Left lung (tissue), 10 donors: ENCODE data around the gene DUS3L. TPM values are rescaled to one million over a fixed set of nuclear protein-coding genes. Genes with fewer than 3 reads are reported as not detected.

Experiments used
- ATAC-seq: fragments of 200-7000 bp; cut with Tn5 transposase; one replicate; pipeline ENCODE4 v1.9.1; 2020; ENCODE audit warnings: moderate library complexity
- DNase-seq, 4 donors: peaks; one replicate each; pipeline ENCODE4 v3.0.0-alpha.2; 2013 to 2020
- H3K27ac ChIP-seq, 2 donors: fragments of 200-600 bp; sonication (generic) in 1 of 2; one replicate each; pipeline versions ENCODE4 v1.5.0 to v1.8.0; 2020 to 2021
- H3K27me3 ChIP-seq, 2 donors: fragments of 200-600 bp; sonication (generic) in 1 of 2; one replicate each; pipeline versions ENCODE4 v1.5.0 to v1.8.0; 2020 to 2021
- H3K36me3 ChIP-seq, 2 donors: fragments of 200-600 bp; sonication (generic) in 1 of 2; one replicate each; pipeline versions ENCODE4 v1.5.0 to v1.8.0; 2020 to 2021
- H3K4me1 ChIP-seq, 2 donors: fragments of 200-600 bp; one replicate each; pipeline ENCODE4 v1.8.0; 2021
- H3K4me3 ChIP-seq, 2 donors: fragments of 200-600 bp; sonication (generic) in 1 of 2; one replicate each; pipeline versions ENCODE4 v1.5.0 to v1.8.0; 2020 to 2021; ENCODE audit warnings: mild to moderate bottlenecking in 1 of 2
- H3K9me3 ChIP-seq, 2 donors: fragments of 200-600 bp; sonication (generic) in 1 of 2; one replicate each; pipeline versions ENCODE4 v1.5.0 to v1.8.0; 2020 to 2021
- intact Hi-C, 2 donors: fragments of 100-400 bp; cut with DNase I; formaldehyde crosslinking; loops; one replicate each; pipeline versions ENCODE4 v1.11.2 to v1.14.2; 2022
- polyA plus RNA-seq, 6 donors: library from polyadenylated mRNA; unstranded; fragments of 120-200 nt; gene quantifications; one replicate each; pipeline ENCODE4 v1.2.1, GENCODE V29; 2013; ENCODE audit not compliant: insufficient read length in 6 of 6
- total RNA-seq, 2 donors: library from RNA; stranded (reverse); fragmentation: NEBNext Ultra II Directional; extraction: Animal tissue kit (Norgen Biotek cat#: 25700); gene quantifications; one replicate each; pipeline ENCODE4 v1.2.1, GENCODE V29; 2021
- TF ChIP-seq, protein P1 (sequence below), 2 donors: fragments of 200-600 bp; sonication (generic) in 1 of 2; IDR thresholded peaks; one replicate each; pipeline versions ENCODE4 v1.5.0 to v1.8.0; 2021; ENCODE audit warnings: antibody characterized with exemption in 2 of 2
- donor health status: DM: no; HTN: yes; CAD: no.
- donor health status: DM: no; HTN: no; CAD: no.

DUS3L gene
- total and polyA plus RNA-seq, 8 donors: 15.8 to 38.4 (median 24.9) TPM

DNA sequence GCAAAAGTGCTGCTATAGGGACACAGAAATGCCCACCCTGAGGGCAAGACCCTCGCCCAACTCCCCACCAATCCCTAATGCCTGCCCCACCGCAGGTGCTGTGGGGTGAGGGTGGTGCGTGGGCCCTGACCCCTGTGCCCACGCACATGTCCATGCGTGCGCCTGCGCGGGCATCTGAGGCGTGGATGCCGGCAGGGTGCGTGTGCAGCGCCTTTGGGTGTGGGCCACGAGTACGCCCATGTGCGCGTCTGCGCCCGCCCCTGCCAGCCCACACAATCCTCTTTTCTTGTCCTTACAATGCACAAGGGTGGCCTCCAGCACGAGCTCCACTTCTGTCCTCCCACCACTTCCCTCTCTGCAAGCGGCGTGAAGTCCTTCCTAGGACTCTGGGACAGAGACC lies 34.2 kb upstream of the DUS3L start:
- Histone ChIP-seq H3K36me3 (no peaks in the 10 kb centered on the region), H3K4me3 (no peak overlapping the region), H3K4me1 (peaks cover 0 to 29% of the 10 kb centered on the region in 2 donors), H3K27me3 (peaks cover 0 to 69% of the 10 kb centered on the region in 2 donors), H3K27ac (no peak overlapping the region), H3K9me3 (no peaks in the 10 kb centered on the region)
- DNase-seq: no peak
- ATAC-seq: no peak
- intact Hi-C loops: no loop called here
- TF ChIP-seq, protein P1, sequence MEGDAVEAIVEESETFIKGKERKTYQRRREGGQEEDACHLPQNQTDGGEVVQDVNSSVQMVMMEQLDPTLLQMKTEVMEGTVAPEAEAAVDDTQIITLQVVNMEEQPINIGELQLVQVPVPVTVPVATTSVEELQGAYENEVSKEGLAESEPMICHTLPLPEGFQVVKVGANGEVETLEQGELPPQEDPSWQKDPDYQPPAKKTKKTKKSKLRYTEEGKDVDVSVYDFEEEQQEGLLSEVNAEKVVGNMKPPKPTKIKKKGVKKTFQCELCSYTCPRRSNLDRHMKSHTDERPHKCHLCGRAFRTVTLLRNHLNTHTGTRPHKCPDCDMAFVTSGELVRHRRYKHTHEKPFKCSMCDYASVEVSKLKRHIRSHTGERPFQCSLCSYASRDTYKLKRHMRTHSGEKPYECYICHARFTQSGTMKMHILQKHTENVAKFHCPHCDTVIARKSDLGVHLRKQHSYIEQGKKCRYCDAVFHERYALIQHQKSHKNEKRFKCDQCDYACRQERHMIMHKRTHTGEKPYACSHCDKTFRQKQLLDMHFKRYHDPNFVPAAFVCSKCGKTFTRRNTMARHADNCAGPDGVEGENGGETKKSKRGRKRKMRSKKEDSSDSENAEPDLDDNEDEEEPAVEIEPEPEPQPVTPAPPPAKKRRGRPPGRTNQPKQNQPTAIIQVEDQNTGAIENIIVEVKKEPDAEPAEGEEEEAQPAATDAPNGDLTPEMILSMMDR (IDR thresholded peaks at IDR 0.05): no peak

DNA sequence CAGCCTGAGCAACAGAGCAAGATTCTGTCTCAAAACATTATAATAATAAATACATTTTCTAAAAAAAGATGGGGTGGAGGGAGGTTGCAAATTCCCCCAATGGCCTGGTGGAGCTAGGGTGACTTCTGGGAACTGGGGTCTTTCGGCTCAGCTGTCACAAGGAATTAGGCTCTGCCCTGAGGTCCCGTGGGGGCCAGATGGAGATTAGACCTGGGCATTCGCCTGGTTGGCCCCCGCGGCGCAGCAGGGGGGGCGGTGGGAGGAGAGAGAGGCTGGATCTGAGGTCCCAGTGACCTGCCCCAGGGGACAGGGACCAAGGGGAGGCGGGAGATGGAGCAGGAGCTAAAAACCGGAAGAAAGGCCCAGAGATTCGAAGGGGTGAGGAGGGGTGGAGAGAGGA lies 33.8 kb upstream of the DUS3L start:
- intact Hi-C loops: no loop called here
- no peak for ATAC-seq

DNA sequence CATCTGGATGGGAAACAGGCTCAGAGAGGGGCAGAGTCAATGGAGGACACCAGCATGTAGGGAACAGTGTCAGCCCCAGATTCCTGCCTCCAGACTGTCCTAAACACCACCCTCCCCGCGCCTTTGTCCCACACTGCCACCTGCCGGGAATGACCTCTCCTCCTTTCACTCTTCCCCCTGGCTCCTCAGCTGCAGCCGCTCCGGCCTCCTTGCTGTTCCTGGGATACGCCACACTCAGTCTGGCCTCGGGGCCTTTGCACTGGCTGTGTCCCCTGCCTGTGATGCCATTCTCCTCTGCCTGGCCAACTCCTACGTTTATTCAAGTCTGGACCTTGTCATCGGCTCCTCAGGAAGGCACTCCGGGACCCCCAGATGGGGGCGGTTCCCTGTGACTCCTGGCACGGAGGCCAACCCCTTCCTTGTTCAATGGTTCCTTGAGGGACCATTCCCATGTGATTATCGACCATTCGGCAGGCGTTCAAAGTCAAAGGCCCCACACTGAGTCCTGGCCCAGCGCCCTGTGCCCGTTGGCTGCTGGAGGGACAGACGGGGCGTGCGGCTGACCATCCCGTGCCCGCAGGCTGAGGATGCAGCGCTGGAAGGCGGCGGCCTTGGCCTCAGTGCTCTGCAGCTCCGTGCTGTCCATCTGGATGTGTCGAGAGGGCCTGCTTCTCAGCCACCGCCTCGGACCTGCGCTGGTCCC lies 32.8 kb upstream of the DUS3L start:
- intact Hi-C loops: no loop called here

More for the DNA sequence above, 33.8 kb upstream of the DUS3L start:
- TF ChIP-seq, protein P1 (IDR thresholded peaks at IDR 0.05): no peak
- Histone ChIP-seq H3K9me3 (no peaks in the 10 kb centered on the region), H3K27me3 (peaks cover 0 to 65% of the 10 kb centered on the region in 2 donors), H3K36me3 (no peaks in the 10 kb centered on the region), H3K4me1 (peaks cover 0 to 29% of the 10 kb centered on the region in 2 donors), H3K27ac (no peak overlapping the region), H3K4me3 (no peak overlapping the region)
- DNase-seq: no peak

DNA sequence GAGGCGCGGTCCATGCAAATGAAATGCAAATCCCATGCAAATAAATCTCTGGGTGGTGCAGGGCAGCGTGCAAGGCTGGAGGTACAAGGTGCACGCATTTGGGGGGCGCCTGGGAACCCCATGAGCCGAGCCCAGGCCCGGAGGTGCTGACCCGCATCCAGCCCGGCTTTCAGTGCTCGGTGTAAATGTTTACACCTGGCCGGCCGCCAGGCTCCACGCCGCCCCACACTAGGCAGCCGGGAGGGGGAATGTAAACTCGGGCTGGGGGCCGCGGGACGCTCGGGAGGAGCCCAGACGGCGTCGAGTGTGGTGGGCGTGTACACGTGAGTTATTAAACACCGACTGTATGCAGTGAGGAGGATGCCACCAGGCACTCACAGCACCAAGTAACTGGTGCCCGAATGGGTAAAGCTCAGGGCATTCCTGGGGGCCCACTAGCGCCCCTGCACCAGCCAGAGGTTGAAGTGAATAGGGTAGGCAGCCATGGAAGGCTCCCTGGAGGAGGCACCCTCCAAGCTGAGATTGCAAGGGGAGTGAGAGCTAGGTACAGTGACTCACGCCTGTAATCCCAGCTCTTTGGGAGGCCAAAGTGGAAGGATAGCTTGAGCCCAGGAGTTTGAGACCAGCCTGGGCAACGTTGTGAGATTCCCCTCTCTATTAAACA lies 31.4 kb upstream of the DUS3L start:
- peaks cover 0 to 9% of the 10 kb centered on the region in 2 donors for H3K4me1 ChIP-seq
- DNase-seq (no peak), ATAC-seq (no peak)
- no peaks in the 10 kb centered on the region for H3K36me3 ChIP-seq
- intact Hi-C loops: no loop called here
- H3K9me3 ChIP-seq: no peaks in the 10 kb centered on the region
- H3K27me3 ChIP-seq: peaks cover 0 to 41% of the 10 kb centered on the region in 2 donors
- TF ChIP-seq, protein P1 (IDR thresholded peaks at IDR 0.05): no peak
- no peak overlapping the region for H3K4me3 ChIP-seq
- no peak overlapping the region for H3K27ac ChIP-seq

More for the DNA sequence above, 32.8 kb upstream of the DUS3L start:
- peaks cover 0 to 20% of the 10 kb centered on the region in 2 donors for H3K4me1 ChIP-seq
- TF ChIP-seq, protein P1 (IDR thresholded peaks at IDR 0.05): no peak
- H3K27ac ChIP-seq: no peak overlapping the region
- peaks cover 0 to 54% of the 10 kb centered on the region in 2 donors for H3K27me3 ChIP-seq
- H3K4me3 ChIP-seq: no peak overlapping the region
- H3K36me3 ChIP-seq: no peaks in the 10 kb centered on the region
- no peaks in the 10 kb centered on the region for H3K9me3 ChIP-seq
- DNase-seq (no peak), ATAC-seq (no peak)

DNA sequence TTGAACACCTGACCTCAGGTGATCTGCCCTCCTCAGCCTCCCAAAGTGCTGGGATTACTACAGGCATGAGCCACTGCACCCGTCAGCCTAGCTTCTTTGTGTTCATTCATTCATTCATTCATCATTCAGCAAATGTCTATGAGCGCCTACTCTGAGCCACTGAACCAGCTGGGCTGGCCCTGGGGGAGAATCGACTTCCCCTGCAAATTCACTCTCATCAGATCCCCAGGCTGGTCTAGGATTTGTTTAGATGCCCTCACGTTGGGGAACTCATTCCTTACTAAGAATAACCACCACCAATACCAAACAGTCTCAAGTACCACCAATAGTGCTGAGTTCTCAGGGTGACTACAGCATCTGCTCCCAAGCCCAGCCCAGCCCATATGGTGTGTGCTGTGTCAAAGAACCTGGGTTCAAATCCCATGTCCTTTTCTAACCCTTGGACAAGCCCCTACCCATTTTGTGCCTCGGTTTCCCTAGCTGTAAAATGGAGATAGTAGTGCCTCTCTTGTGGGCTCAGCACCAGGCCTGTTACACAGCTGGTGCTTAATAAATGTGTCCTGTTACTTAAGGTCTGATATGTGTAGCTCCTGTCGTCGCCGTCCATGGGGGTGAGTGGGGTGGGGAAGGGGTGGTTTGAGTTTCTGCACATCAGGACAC lies 30.7 kb upstream of the DUS3L start:
- DNase-seq: no peak
- no peak for ATAC-seq
- intact Hi-C loops: no loop called here

More for the DNA sequence above, 30.7 kb upstream of the DUS3L start:
- Histone ChIP-seq H3K4me1 (peaks cover 0 to 3% of the 10 kb centered on the region in 2 donors), H3K27me3 (peaks cover 0 to 35% of the 10 kb centered on the region in 2 donors), H3K27ac (no peak overlapping the region), H3K9me3 (no peaks in the 10 kb centered on the region), H3K36me3 (no peaks in the 10 kb centered on the region), H3K4me3 (no peak overlapping the region)
- TF ChIP-seq, protein P1 (IDR thresholded peaks at IDR 0.05): no peak
